ENCODE results near the gene ADAMTSL3. TPM values are rescaled to one million over a fixed set of nuclear protein-coding genes. Genes with fewer than 3 reads are reported as not detected.

The ADAMTSL3 gene
- total and polyA plus RNA-seq, 9 donors: 26.2 to 63.2 (median 40.8) TPM

- Histone ChIP-seq H3K9me3 (replicated peaks; ENCODE audit: control insufficient read depth, low read depth, low read length) (no peaks in the 10 kb centered on the region), H3K4me1 (ENCODE audit: control insufficient read depth, insufficient read depth, low read length) (peaks cover 8% of the 10 kb centered on the region), H3K36me3 (ENCODE audit: control insufficient read depth, insufficient read depth, low read length) (no peaks in the 10 kb centered on the region), H3K4me3 (ENCODE audit: low read length) (no peak overlapping the region), H3K27ac (ENCODE audit: low read length) (no peak overlapping the region), H3K27me3 (ENCODE audit: control insufficient read depth, insufficient read depth, low read length) (no peaks in the 10 kb centered on the region)
- WGBS (ENCODE audit: insufficient coverage): 100% methylated on average over 2 of the region's 6 CpGs
- no peak for DNase-seq
These were observed 345.6 kb downstream of the ADAMTSL3 start for GRCh38 chr15:83999396-84000135.

DNA sequence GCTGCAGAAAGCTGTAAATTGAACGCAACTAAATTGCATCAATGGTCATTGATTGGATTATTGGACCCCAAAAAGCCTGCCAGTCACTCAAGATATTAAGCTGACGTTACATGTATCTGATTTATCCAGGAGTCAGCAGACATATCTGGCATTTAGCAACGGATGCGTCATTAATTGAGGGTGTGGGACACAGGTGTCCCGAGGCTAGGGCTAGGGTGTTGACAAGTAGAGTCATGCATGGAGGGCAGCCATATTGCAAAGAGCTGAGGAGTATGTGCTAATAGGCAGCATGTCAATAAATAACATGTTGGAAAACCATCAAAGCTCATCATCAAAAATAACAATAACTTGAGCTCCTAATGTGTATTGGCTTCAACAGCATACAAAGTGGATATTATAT is 347.1 kb downstream of the ADAMTSL3 start:
- no peak for DNase-seq
- no peak overlapping the region for H3K4me3 ChIP-seq (ENCODE audit: low read length)
- H3K27ac ChIP-seq (ENCODE audit: low read length): no peak overlapping the region
- 90% methylated on average over 2 of the region's 5 CpGs for WGBS (ENCODE audit: insufficient coverage)
- H3K27me3 ChIP-seq (ENCODE audit: control insufficient read depth, insufficient read depth, low read length): no peaks in the 10 kb centered on the region
- H3K4me1 ChIP-seq (ENCODE audit: control insufficient read depth, insufficient read depth, low read length): peaks cover 11% of the 10 kb centered on the region
- H3K36me3 ChIP-seq (ENCODE audit: control insufficient read depth, insufficient read depth, low read length): no peaks in the 10 kb centered on the region
- H3K9me3 ChIP-seq (replicated peaks; ENCODE audit: control insufficient read depth, low read depth, low read length): no peaks in the 10 kb centered on the region

DNA sequence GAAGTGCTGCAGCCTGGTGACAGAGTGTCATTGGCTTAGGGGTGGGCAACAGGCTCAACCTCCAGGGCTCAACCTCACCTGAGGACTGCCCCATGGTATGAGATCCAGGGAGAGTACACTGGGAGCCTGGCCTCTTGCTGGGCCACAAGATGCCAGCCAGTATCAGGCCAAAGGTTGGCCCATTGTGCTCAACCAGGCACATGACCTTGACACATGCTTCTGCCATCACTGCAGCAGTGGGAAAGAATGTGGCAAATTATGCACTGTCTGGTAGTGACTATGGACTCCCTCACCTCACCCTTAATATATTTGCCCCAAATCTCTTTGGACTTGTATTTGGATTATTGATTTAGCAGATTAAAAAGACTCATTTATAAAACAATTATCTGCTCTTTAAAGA is 347.7 kb downstream of the ADAMTSL3 start:
- Histone ChIP-seq H3K9me3 (replicated peaks; ENCODE audit: control insufficient read depth, low read depth, low read length) (no peaks in the 10 kb centered on the region), H3K27me3 (ENCODE audit: control insufficient read depth, insufficient read depth, low read length) (no peaks in the 10 kb centered on the region), H3K4me3 (ENCODE audit: low read length) (no peak overlapping the region), H3K4me1 (ENCODE audit: control insufficient read depth, insufficient read depth, low read length) (peaks cover 11% of the 10 kb centered on the region), H3K27ac (ENCODE audit: low read length) (no peak overlapping the region), H3K36me3 (ENCODE audit: control insufficient read depth, insufficient read depth, low read length) (no peaks in the 10 kb centered on the region)
- DNase-seq: no peak

GRCh38 chr15:84003791-84004503 is 350.0 kb downstream of the ADAMTSL3 start:
- peak; percentile 76 for DNase-seq
- Histone ChIP-seq H3K36me3 (ENCODE audit: control insufficient read depth, insufficient read depth, low read length) (peaks cover 3% of the 10 kb centered on the region), H3K4me1 (ENCODE audit: control insufficient read depth, insufficient read depth, low read length) (peaks cover 14% of the 10 kb centered on the region), H3K27ac (ENCODE audit: low read length) (peak overlapping the region; percentile 54), H3K4me3 (ENCODE audit: low read length) (no peak overlapping the region), H3K9me3 (replicated peaks; ENCODE audit: control insufficient read depth, low read depth, low read length) (no peaks in the 10 kb centered on the region), H3K27me3 (ENCODE audit: control insufficient read depth, insufficient read depth, low read length) (no peaks in the 10 kb centered on the region)
- 13% methylated on average over 2 of the region's 6 CpGs for WGBS (ENCODE audit: insufficient coverage)

DNA sequence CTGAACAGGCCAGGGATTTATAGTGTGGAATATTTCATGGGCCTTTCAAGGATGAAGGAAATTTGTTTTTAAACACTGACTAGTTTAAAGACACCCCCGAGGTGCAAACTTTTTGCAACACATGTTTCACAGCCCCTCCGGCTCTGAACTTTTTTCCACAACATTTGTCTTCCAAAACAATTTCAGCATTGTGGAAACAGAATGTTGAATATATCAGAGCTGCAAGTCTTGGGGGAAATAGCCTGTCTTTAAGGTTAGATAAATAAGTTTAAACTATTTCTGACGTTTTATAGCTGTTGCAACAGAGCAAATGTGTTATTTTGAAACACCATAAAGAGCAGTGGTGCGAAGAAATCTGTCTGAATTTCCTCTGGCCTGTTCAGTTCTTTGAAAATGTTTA is 352.5 kb downstream of the ADAMTSL3 start:
- H3K27ac ChIP-seq (ENCODE audit: low read length): peak overlapping the region; percentile 62
- WGBS (ENCODE audit: insufficient coverage): 15% methylated on average over 2 of the region's 4 CpGs
- H3K4me1 ChIP-seq (ENCODE audit: control insufficient read depth, insufficient read depth, low read length): peaks cover 14% of the 10 kb centered on the region
- H3K36me3 ChIP-seq (ENCODE audit: control insufficient read depth, insufficient read depth, low read length): peaks cover 3% of the 10 kb centered on the region
- no peaks in the 10 kb centered on the region for H3K9me3 ChIP-seq (replicated peaks; ENCODE audit: control insufficient read depth, low read depth, low read length)
- DNase-seq: peak; percentile 95
- H3K27me3 ChIP-seq (ENCODE audit: control insufficient read depth, insufficient read depth, low read length): no peaks in the 10 kb centered on the region
- no peak overlapping the region for H3K4me3 ChIP-seq (ENCODE audit: low read length)

DNA sequence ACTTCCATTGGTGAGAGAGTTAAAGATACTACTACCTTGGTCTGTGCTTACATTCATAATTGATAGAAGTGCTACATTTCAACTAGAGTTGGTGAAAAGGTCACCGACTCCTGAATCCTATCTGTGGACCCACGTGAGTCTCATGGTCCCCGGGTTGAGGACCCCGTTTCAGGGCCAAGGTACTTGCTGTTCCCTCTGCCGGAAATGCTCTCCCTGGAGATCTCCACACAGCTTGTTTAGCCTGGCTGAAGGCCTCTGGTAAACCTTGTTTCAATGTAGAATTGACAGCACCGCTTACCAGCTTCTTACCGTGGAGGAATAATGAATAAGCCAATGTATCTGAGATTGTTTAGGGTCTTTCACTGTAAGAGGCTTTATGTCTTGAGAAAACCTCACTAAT is 355.7 kb downstream of the ADAMTSL3 start:
- Histone ChIP-seq H3K27ac (ENCODE audit: low read length) (peak overlapping the region; percentile 23), H3K9me3 (replicated peaks; ENCODE audit: control insufficient read depth, low read depth, low read length) (peaks cover 6% of the 10 kb centered on the region), H3K36me3 (ENCODE audit: control insufficient read depth, insufficient read depth, low read length) (peaks cover 3% of the 10 kb centered on the region), H3K4me3 (ENCODE audit: low read length) (no peak overlapping the region), H3K4me1 (ENCODE audit: control insufficient read depth, insufficient read depth, low read length) (peaks cover 6% of the 10 kb centered on the region), H3K27me3 (ENCODE audit: control insufficient read depth, insufficient read depth, low read length) (no peaks in the 10 kb centered on the region)
- peak; percentile 59 for DNase-seq
- 68% methylated on average over 5 of the region's 7 CpGs for WGBS (ENCODE audit: insufficient coverage)

GRCh38 chr15:84010246-84010645 is 356.3 kb downstream of the ADAMTSL3 start:
- peak; percentile 81 for DNase-seq
- no CpG with 5 or more reads among the region's 1 CpG for WGBS (ENCODE audit: insufficient coverage)
- H3K36me3 ChIP-seq (ENCODE audit: control insufficient read depth, insufficient read depth, low read length): peaks cover 3% of the 10 kb centered on the region
- peaks cover 6% of the 10 kb centered on the region for H3K9me3 ChIP-seq (replicated peaks; ENCODE audit: control insufficient read depth, low read depth, low read length)
- H3K27ac ChIP-seq (ENCODE audit: low read length): no peak overlapping the region
- no peaks in the 10 kb centered on the region for H3K27me3 ChIP-seq (ENCODE audit: control insufficient read depth, insufficient read depth, low read length)
- H3K4me3 ChIP-seq (ENCODE audit: low read length): no peak overlapping the region
- H3K4me1 ChIP-seq (ENCODE audit: control insufficient read depth, insufficient read depth, low read length): peaks cover 2% of the 10 kb centered on the region

DNA sequence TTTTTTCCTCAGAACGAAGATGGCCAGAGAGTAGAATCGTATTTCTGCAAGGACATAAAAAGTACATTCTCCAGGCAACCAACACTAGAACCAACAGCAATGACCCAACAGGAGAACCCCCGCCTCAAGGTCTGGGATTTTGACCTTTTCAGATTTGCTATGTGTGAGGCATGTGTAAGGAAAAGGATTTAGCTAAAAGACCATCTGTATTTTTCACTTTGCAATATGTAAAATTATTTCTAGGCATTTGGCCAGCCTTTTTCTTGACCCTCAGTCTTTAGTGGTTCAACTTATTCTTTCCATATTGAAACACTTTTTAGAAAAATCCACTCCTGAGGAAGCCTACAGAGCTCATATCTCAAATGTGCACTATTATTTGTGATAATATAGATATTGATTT is 362.4 kb downstream of the ADAMTSL3 start:
- peak; percentile 86 for DNase-seq

DNA sequence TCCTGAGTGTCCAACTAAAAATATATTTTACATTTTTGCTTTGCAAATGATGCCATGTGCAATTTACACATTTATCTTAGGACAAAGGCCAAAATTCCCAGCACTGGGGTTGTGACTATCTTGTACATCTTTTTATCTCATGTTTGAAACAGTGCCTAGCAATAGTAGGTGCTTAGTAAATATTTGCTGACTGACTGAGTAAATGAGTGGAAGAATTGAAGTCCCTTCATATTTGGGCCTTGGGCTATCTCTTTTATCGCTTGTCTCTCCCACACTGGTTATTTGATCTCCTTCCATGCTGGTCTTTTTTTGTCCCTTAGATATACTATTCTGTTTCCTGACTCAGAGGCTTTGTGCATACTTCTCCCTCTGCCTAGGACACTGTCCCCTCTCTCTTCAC is 368.6 kb downstream of the ADAMTSL3 start:
- Histone ChIP-seq H3K4me1 (ENCODE audit: control insufficient read depth, insufficient read depth, low read length) (no peaks in the 10 kb centered on the region), H3K36me3 (ENCODE audit: control insufficient read depth, insufficient read depth, low read length) (peaks cover 15% of the 10 kb centered on the region), H3K27me3 (ENCODE audit: control insufficient read depth, insufficient read depth, low read length) (no peaks in the 10 kb centered on the region), H3K4me3 (ENCODE audit: low read length) (no peak overlapping the region), H3K9me3 (replicated peaks; ENCODE audit: control insufficient read depth, low read depth, low read length) (no peaks in the 10 kb centered on the region), H3K27ac (ENCODE audit: low read length) (no peak overlapping the region)
- DNase-seq: no peak
- 100% methylated on average over 1 of the region's 1 CpG for WGBS (ENCODE audit: insufficient coverage)

More for the DNA sequence above, 362.4 kb downstream of the ADAMTSL3 start:
- WGBS (ENCODE audit: insufficient coverage): no CpG with 5 or more reads among the region's 3 CpGs
- Histone ChIP-seq H3K27me3 (ENCODE audit: control insufficient read depth, insufficient read depth, low read length) (no peaks in the 10 kb centered on the region), H3K4me3 (ENCODE audit: low read length) (no peak overlapping the region), H3K27ac (ENCODE audit: low read length) (no peak overlapping the region), H3K4me1 (ENCODE audit: control insufficient read depth, insufficient read depth, low read length) (peaks cover 4% of the 10 kb centered on the region), H3K9me3 (replicated peaks; ENCODE audit: control insufficient read depth, low read depth, low read length) (peaks cover 6% of the 10 kb centered on the region), H3K36me3 (ENCODE audit: control insufficient read depth, insufficient read depth, low read length) (peaks cover 11% of the 10 kb centered on the region)

DNA sequence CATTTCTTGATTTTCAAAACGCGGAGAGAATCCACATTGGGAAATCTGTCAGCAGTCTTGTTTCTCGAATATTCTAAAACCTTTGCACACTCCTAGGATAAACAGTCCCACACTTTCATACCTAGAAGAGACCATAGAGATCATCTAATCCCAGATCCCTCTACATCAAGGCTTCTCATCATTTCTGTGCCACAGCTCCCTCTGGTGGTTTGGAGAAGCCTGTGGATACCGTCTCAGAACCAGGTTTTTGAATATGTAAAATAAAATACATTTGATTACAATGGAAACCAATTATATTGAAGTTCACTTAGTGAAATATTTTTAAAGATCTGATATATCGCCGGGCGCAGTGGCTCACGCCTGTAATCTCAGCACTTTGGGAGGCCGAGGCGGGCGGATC is 369.7 kb downstream of the ADAMTSL3 start:
- no peak for DNase-seq
- H3K27ac ChIP-seq (ENCODE audit: low read length): no peak overlapping the region
- H3K4me3 ChIP-seq (ENCODE audit: low read length): no peak overlapping the region
- WGBS (ENCODE audit: insufficient coverage): 100% methylated on average over 7 of the region's 11 CpGs
- no peaks in the 10 kb centered on the region for H3K9me3 ChIP-seq (replicated peaks; ENCODE audit: control insufficient read depth, low read depth, low read length)
- peaks cover 9% of the 10 kb centered on the region for H3K36me3 ChIP-seq (ENCODE audit: control insufficient read depth, insufficient read depth, low read length)
- no peaks in the 10 kb centered on the region for H3K27me3 ChIP-seq (ENCODE audit: control insufficient read depth, insufficient read depth, low read length)
- no peaks in the 10 kb centered on the region for H3K4me1 ChIP-seq (ENCODE audit: control insufficient read depth, insufficient read depth, low read length)

All from muscle of leg (tissue), 11 donors.